ENCODE results near the gene TREML4. TPM values are rescaled to one million over a fixed set of nuclear protein-coding genes. Genes with fewer than 3 reads are reported as not detected.
"Not testable (repeated sequence)": the region's sequence is repeated elsewhere in the genome, so short reads cannot be mapped to it uniquely, and the experiment has no call there.

TREML4 gene
- total RNA-seq, 4 donors from 2014 or later: not detected

- Histone ChIP-seq H3K27ac (no peak overlapping the region), H3K36me3 (no peaks in the 10 kb centered on the region), H3K9me3 (peaks cover 0 to 25% (median 0%) of the 10 kb centered on the region in 4 donors), H3K4me3 (no peak overlapping the region), H3K27me3 (no peaks in the 10 kb centered on the region), H3K4me1 (no peaks in the 10 kb centered on the region)
- 54 to 61% methylated on average over 10 of the region's 10 CpGs for WGBS, 2 donors
- no peak for DNase-seq (ENCODE audit: low spot score in 2 of 2)
- TF ChIP-seq CTCF (IDR thresholded peaks at IDR 0.05): no peak
- no peak for TF ChIP-seq EP300 (IDR thresholded peaks at IDR 0.05)
- no peak for TF ChIP-seq POLR2A (IDR thresholded peaks at IDR 0.05)
These were observed 42.1 kb upstream of the TREML4 start for GRCh38 chr6:41186031-41186562.

GRCh38 chr6:41187924-41188886, 39.9 kb upstream of the TREML4 start:
- DNase-seq (ENCODE audit: low spot score in 2 of 2): no peak
- Histone ChIP-seq H3K4me3 (no peak overlapping the region), H3K36me3 (no peaks in the 10 kb centered on the region), H3K27ac (no peak overlapping the region), H3K9me3 (peaks cover 0 to 25% (median 0%) of the 10 kb centered on the region in 4 donors), H3K27me3 (no peaks in the 10 kb centered on the region), H3K4me1 (no peaks in the 10 kb centered on the region)
- TF ChIP-seq EP300 (IDR thresholded peaks at IDR 0.05) (no peak), CTCF (IDR thresholded peaks at IDR 0.05) (no peak), POLR2A (IDR thresholded peaks at IDR 0.05) (no peak)
- WGBS, 2 donors: 76 to 84% methylated on average over 8 of the region's 8 CpGs

- not testable (repeated sequence) for H3K36me3 ChIP-seq; H3K4me1 ChIP-seq; H3K27ac ChIP-seq; H3K4me3 ChIP-seq; DNase-seq (ENCODE audit: low spot score in 2 of 2); H3K27me3 ChIP-seq
- H3K9me3 ChIP-seq: peaks cover 0 to 25% (median 0%) of the 10 kb centered on the region in 4 donors
These were observed 39.1 kb upstream of the TREML4 start for GRCh38 chr6:41189046-41189445.

GRCh38 chr6:41189967-41190366, 38.2 kb upstream of the TREML4 start:
- DNase-seq (ENCODE audit: low spot score in 2 of 2): no peak
- Histone ChIP-seq H3K9me3 (peaks cover 0 to 25% (median 0%) of the 10 kb centered on the region in 4 donors), H3K27me3 (peaks cover 0 to 5% of the 10 kb centered on the region in 2 donors), H3K4me3 (no peak overlapping the region), H3K4me1 (no peaks in the 10 kb centered on the region), H3K27ac (no peak overlapping the region), H3K36me3 (no peaks in the 10 kb centered on the region)
- no peak for TF ChIP-seq EP300 (IDR thresholded peaks at IDR 0.05)
- TF ChIP-seq POLR2A (IDR thresholded peaks at IDR 0.05): no peak
- TF ChIP-seq CTCF (IDR thresholded peaks at IDR 0.05): no peak
- WGBS, 2 donors: 66 to 94% methylated on average over 2 of the region's 2 CpGs

- no peak for TF ChIP-seq POLR2A (IDR thresholded peaks at IDR 0.05)
- no peak for TF ChIP-seq EP300 (IDR thresholded peaks at IDR 0.05)
- TF ChIP-seq CTCF (IDR thresholded peaks at IDR 0.05): no peak
These were observed 37.4 kb upstream of the TREML4 start for GRCh38 chr6:41190791-41191190.

More at GRCh38 chr6:41190791-41191190, 37.4 kb upstream of the TREML4 start:
- Histone ChIP-seq H3K27ac (no peak overlapping the region), H3K4me3 (no peak overlapping the region), H3K36me3 (no peaks in the 10 kb centered on the region), H3K27me3 (peaks cover 0 to 5% of the 10 kb centered on the region in 2 donors), H3K9me3 (peaks cover 0 to 25% (median 0%) of the 10 kb centered on the region in 4 donors), H3K4me1 (no peaks in the 10 kb centered on the region)
- 69 to 82% methylated on average over 3 of the region's 3 CpGs for WGBS, 2 donors
- DNase-seq (ENCODE audit: low spot score in 2 of 2): no peak
